ENCODE results near the gene TRANK1.

GRCh38 chr3:36866368-36866767 is 78.5 kb downstream of the TRANK1 start:
- TF ChIP-seq EGR1 (IDR thresholded peaks at IDR 0.05; ENCODE audit: low read depth in 2 of 2) = no peak
- no peak for TF ChIP-seq TAF1 (conservative IDR thresholded peaks at IDR 0.05)
- TF ChIP-seq, protein P1, sequence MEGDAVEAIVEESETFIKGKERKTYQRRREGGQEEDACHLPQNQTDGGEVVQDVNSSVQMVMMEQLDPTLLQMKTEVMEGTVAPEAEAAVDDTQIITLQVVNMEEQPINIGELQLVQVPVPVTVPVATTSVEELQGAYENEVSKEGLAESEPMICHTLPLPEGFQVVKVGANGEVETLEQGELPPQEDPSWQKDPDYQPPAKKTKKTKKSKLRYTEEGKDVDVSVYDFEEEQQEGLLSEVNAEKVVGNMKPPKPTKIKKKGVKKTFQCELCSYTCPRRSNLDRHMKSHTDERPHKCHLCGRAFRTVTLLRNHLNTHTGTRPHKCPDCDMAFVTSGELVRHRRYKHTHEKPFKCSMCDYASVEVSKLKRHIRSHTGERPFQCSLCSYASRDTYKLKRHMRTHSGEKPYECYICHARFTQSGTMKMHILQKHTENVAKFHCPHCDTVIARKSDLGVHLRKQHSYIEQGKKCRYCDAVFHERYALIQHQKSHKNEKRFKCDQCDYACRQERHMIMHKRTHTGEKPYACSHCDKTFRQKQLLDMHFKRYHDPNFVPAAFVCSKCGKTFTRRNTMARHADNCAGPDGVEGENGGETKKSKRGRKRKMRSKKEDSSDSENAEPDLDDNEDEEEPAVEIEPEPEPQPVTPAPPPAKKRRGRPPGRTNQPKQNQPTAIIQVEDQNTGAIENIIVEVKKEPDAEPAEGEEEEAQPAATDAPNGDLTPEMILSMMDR (IDR thresholded peaks at IDR 0.05; ENCODE audit: low read depth, low read length, missing input control) = no peak
- TF ChIP-seq JUND (IDR thresholded peaks at IDR 0.05) = no peak
- no peak for TF ChIP-seq NR2F2 (IDR thresholded peaks at IDR 0.05)
- TF ChIP-seq REST (IDR thresholded peaks at IDR 0.05) = no peak
- TF ChIP-seq YY1 (IDR thresholded peaks at IDR 0.05) = no peak
- no peak for TF ChIP-seq SP1 (IDR thresholded peaks at IDR 0.05)
- TF ChIP-seq ZBTB33 (IDR thresholded peaks at IDR 0.05) = no peak
- TF ChIP-seq, protein P2, sequence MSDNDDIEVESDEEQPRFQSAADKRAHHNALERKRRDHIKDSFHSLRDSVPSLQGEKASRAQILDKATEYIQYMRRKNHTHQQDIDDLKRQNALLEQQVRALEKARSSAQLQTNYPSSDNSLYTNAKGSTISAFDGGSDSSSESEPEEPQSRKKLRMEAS (IDR thresholded peaks at IDR 0.05) = no peak
- TF ChIP-seq, protein P3, sequence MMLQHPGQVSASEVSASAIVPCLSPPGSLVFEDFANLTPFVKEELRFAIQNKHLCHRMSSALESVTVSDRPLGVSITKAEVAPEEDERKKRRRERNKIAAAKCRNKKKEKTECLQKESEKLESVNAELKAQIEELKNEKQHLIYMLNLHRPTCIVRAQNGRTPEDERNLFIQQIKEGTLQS (IDR thresholded peaks at IDR 0.05) = no peak
- TF ChIP-seq FOXA1 (IDR thresholded peaks at IDR 0.05) = no peak
- TF ChIP-seq HNF4G (IDR thresholded peaks at IDR 0.05) = no peak
